Transverse colon (tissue), 3 donors: Measurements from ENCODE around the gene CCDC9B.

ENCODE experiments used
- CTCF ChIP-seq, 5 experiments: fragments of 200-600 bp in 3 of 5; fragments of 450-650 bp in 2 of 5; sonication (generic) in 3 of 5; IDR thresholded peaks; 1 replicate in 2 of 5; 2 replicates in 3 of 5; pipeline ENCODE4 v1.5.1; 2016 to 2017; ENCODE audit warnings: antibody characterized with exemption in 5 of 5, inconsistent platforms in 3 of 5, mild to moderate bottlenecking in 2 of 5, moderate library complexity in 1 of 5
- POLR2A ChIP-seq: fragments of 450-650 bp; IDR thresholded peaks from one replicate; pipeline ENCODE4 v1.6.1; 2016; ENCODE audit warnings: antibody characterized with exemption, mild to moderate bottlenecking, moderate library complexity

GRCh38 chr15:40281801-40282146, 59.0 kb downstream of the CCDC9B start:
- no peak for TF ChIP-seq POLR2A
- TF ChIP-seq CTCF (IDR thresholded peaks at IDR 0.05) = no peak
